Neural cell (in vitro differentiated cells): Measurements from ENCODE around the gene ZNF444. TPM values are rescaled to one million over a fixed set of nuclear protein-coding genes. Genes with fewer than 3 reads are reported as not detected.

Source experiments
- H2AFZ ChIP-seq: fragments of 200-600, 300-800 bp; sonication (generic), shearing (Covaris generic); 2 replicates; pipeline ENCODE4 v1.6.0; 2014; ENCODE audit warnings: low read depth, mild to moderate bottlenecking, antibody characterized with exemption, low read length, moderate library complexity
- H3F3A ChIP-seq: fragments of 200-600 bp; shearing (Covaris generic); 2 replicates; pipeline ENCODE4 v1.6.1; 2016; ENCODE audit warnings: mild to moderate bottlenecking, moderate library complexity, mixed read lengths, antibody characterized with exemption, low read length; ENCODE audit not compliant: insufficient read depth, poor library complexity, severe bottlenecking
- H3K27ac ChIP-seq: fragments of 200-600, 300-800 bp; sonication (generic), shearing (Covaris generic); 2 replicates; pipeline ENCODE4 v1.5.1; 2014; ENCODE audit warnings: mild to moderate bottlenecking, low read length, moderate library complexity
- H3K27me3 ChIP-seq: fragments of 300-800, 200-600 bp; sonication (generic), shearing (Covaris generic); 2 replicates; pipeline ENCODE4 v1.6.0; 2014; ENCODE audit warnings: mild to moderate bottlenecking, low read depth, low read length, moderate library complexity; ENCODE audit not compliant: insufficient read depth
- H3K36me3 ChIP-seq: fragments of 300-800, 200-600 bp; sonication (generic), shearing (Covaris generic); 2 replicates; pipeline ENCODE4 v1.5.1; 2014; ENCODE audit warnings: mild to moderate bottlenecking, antibody characterized with exemption, low read length, moderate library complexity; ENCODE audit not compliant: insufficient read depth
- H3K4me2 ChIP-seq: fragments of 300-800, 200-600 bp; sonication (generic), shearing (Covaris generic); 2 replicates; pipeline ENCODE4 v1.6.0; 2014; ENCODE audit warnings: mild to moderate bottlenecking, low read length
- H3K4me3 ChIP-seq: fragments of 300-800, 200-600 bp; sonication (generic), shearing (Covaris generic); 2 replicates; pipeline ENCODE4 v1.5.1; 2014; ENCODE audit warnings: mild to moderate bottlenecking, low read length, moderate library complexity
- H3K79me2 ChIP-seq: fragments of 200-600 bp; shearing (Covaris generic); replicated peaks from 2 replicates; pipeline ENCODE4 v1.6.0; 2014; ENCODE audit warnings: mild to moderate bottlenecking, low read length, moderate library complexity; ENCODE audit not compliant: insufficient read depth
- H3K9ac ChIP-seq: fragments of 300-800, 200-600 bp; sonication (generic), shearing (Covaris generic); 2 replicates; pipeline ENCODE4 v1.6.1; 2016; ENCODE audit warnings: mild to moderate bottlenecking, low read length, mixed read lengths
- H3K9me2 ChIP-seq: fragments of 200-600 bp; shearing (Covaris generic); 2 replicates; pipeline ENCODE4 v1.6.1; 2016; ENCODE audit warnings: mild to moderate bottlenecking, low read length, mixed read lengths; ENCODE audit not compliant: insufficient read depth
- H3K9me3 ChIP-seq: fragments of 200-600, 300-800 bp; sonication (generic), shearing (Covaris generic); 2 replicates; pipeline ENCODE4 v1.6.1; 2016; ENCODE audit warnings: mild to moderate bottlenecking, mixed run types, low read length, moderate library complexity, mixed read lengths
- H4K20me1 ChIP-seq: fragments of 200-600 bp; shearing (Covaris generic); 2 replicates; pipeline ENCODE4 v1.6.1; 2016; ENCODE audit warnings: mild to moderate bottlenecking, mixed run types; ENCODE audit not compliant: insufficient read depth
- CTCF ChIP-seq: fragments of 450-650 bp; IDR thresholded peaks from 2 replicates; pipeline ENCODE4 v1.5.1; 2014; ENCODE audit warnings: antibody characterized with exemption, mild to moderate bottlenecking, moderate library complexity; ENCODE audit not compliant: poor library complexity, severe bottlenecking
- EP300 ChIP-seq: fragments of 450-650 bp; conservative IDR thresholded peaks from 2 replicates; pipeline ENCODE4 v1.6.1; 2014; ENCODE audit warnings: antibody characterized with exemption, mild to moderate bottlenecking, moderate library complexity; ENCODE audit not compliant: poor library complexity, severe bottlenecking
- EZH2 ChIP-seq: fragments of 200-600, 300-800 bp; shearing (Covaris generic), sonication (generic); IDR thresholded peaks from 2 replicates; pipeline ENCODE4 v1.6.1; 2014; ENCODE audit warnings: antibody characterized with exemption, low read length, borderline replicate concordance, mild to moderate bottlenecking; ENCODE audit not compliant: insufficient read depth, poor library complexity, severe bottlenecking
- MXI1 ChIP-seq: fragments of 450-650 bp; conservative IDR thresholded peaks from 2 replicates; pipeline ENCODE4 v1.6.1; 2014; ENCODE audit warnings: antibody characterized with exemption, mild to moderate bottlenecking; ENCODE audit not compliant: poor library complexity, severe bottlenecking
- POLR2AphosphoS5 ChIP-seq: IDR thresholded peaks from 2 replicates; pipeline ENCODE4 v1.6.1; 2012
- RAD21 ChIP-seq: fragments of 450-650 bp; conservative IDR thresholded peaks from 2 replicates; pipeline ENCODE4 v1.6.1; 2014; ENCODE audit warnings: antibody characterized with exemption, mild to moderate bottlenecking, moderate library complexity
- REST ChIP-seq: IDR thresholded peaks from 2 replicates; pipeline ENCODE4 v1.6.1; 2012; ENCODE audit warnings: borderline replicate concordance
- SMC3 ChIP-seq: fragments of 450-650 bp; conservative IDR thresholded peaks from 2 replicates; pipeline ENCODE4 v1.6.1; 2014; ENCODE audit warnings: antibody characterized with exemption, mild to moderate bottlenecking, moderate library complexity; ENCODE audit not compliant: poor library complexity
- TAF1 ChIP-seq: IDR thresholded peaks from 2 replicates; pipeline ENCODE4 v1.6.1; 2012; ENCODE audit warnings: low read depth
- polyA plus RNA-seq: library from polyadenylated mRNA; depleted of rRNA; stranded (reverse); fragments of >200 nt; gene quantifications from 2 replicates; pipeline ENCODE4 v1.2.3, GENCODE V29; 2014

The ZNF444 gene
- polyA plus RNA-seq, 1 donor from 2014 or later: 45.6 TPM

- no peaks in the 10 kb centered on the region for H3K9me3 ChIP-seq
- H3K79me2 ChIP-seq: no peaks in the 10 kb centered on the region
- H3K36me3 ChIP-seq: no peaks in the 10 kb centered on the region
- no peaks in the 10 kb centered on the region for H3K9me2 ChIP-seq
- H4K20me1 ChIP-seq: no peaks in the 10 kb centered on the region
- H3K9ac ChIP-seq: no peak overlapping the region
- TF ChIP-seq EP300 (no peak), SMC3 (no peak), CTCF (no peak), REST (no peak), RAD21 (no peak), MXI1 (no peak), TAF1 (no peak), POLR2AphosphoS5 (no peak), EZH2 (no peak)
- no peaks in the 10 kb centered on the region for H3K27me3 ChIP-seq
- H3K4me3 ChIP-seq: no peak overlapping the region
- H3K27ac ChIP-seq: no peak overlapping the region
- no peak overlapping the region for H2AFZ ChIP-seq
- H3F3A ChIP-seq: no peaks in the 10 kb centered on the region
- H3K4me2 ChIP-seq: no peak overlapping the region
Observed at GRCh38 chr19:56132316-56132822, 8.7 kb upstream of the ZNF444 start.

- Histone ChIP-seq H3K27ac (no peak overlapping the region), H3K4me2 (no peak overlapping the region), H4K20me1 (no peaks in the 10 kb centered on the region), H2AFZ (no peak overlapping the region), H3K9me2 (no peaks in the 10 kb centered on the region), H3K9me3 (no peaks in the 10 kb centered on the region), H3K27me3 (no peaks in the 10 kb centered on the region), H3K4me3 (no peak overlapping the region), H3K9ac (no peak overlapping the region), H3F3A (no peaks in the 10 kb centered on the region), H3K36me3 (no peaks in the 10 kb centered on the region), H3K79me2 (no peaks in the 10 kb centered on the region)
- TF ChIP-seq POLR2AphosphoS5: no peak
- no peak for TF ChIP-seq SMC3
- TF ChIP-seq REST: no peak
- TF ChIP-seq MXI1: no peak
- TF ChIP-seq TAF1: no peak
- TF ChIP-seq RAD21: no peak
- no peak for TF ChIP-seq EZH2
- TF ChIP-seq CTCF: no peak
- TF ChIP-seq EP300: no peak
Observed at GRCh38 chr19:56133858-56134653, 7.0 kb upstream of the ZNF444 start.
